Muscle of leg (tissue), 11 donors: ENCODE results near the gene USP30. TPM values are rescaled to one million over a fixed set of nuclear protein-coding genes. Genes with fewer than 3 reads are reported as not detected.
"Not testable (repeated sequence)": the region's sequence is repeated elsewhere in the genome, so short reads cannot be mapped to it uniquely, and the experiment has no call there.

Experiments
- DNase-seq: peaks from one replicate; pipeline ENCODE4 v3.0.0; 2013
- H3K27ac ChIP-seq: one replicate; pipeline ENCODE4 v1.5.1; 2013; ENCODE audit warnings: mild to moderate bottlenecking, low read length, control low read depth
- H3K27me3 ChIP-seq: one replicate; pipeline ENCODE4 v1.6.1; 2013; ENCODE audit warnings: low read length; ENCODE audit not compliant: control insufficient read depth, insufficient read depth
- H3K36me3 ChIP-seq: one replicate; pipeline ENCODE4 v1.6.1; 2013; ENCODE audit warnings: low read length; ENCODE audit not compliant: control insufficient read depth, insufficient read depth
- H3K4me1 ChIP-seq: one replicate; pipeline ENCODE4 v1.6.1; 2013; ENCODE audit warnings: low read length; ENCODE audit not compliant: control insufficient read depth, insufficient read depth
- H3K4me3 ChIP-seq: one replicate; pipeline ENCODE4 v1.5.1; 2013; ENCODE audit warnings: low read length, control low read depth
- H3K9me3 ChIP-seq: replicated peaks from 2 replicates; pipeline ENCODE4 v1.6.1; 2013; ENCODE audit warnings: low read depth, low read length; ENCODE audit not compliant: control insufficient read depth
- WGBS: methylation state at CpG from one replicate; pipeline ENCODE4 v1.1.5; 2013; ENCODE audit warnings: missing lambda C conversion rate; ENCODE audit not compliant: insufficient coverage; 5-methylcytosine and 5-hydroxymethylcytosine counted together
- polyA plus RNA-seq, 8 donors: library from polyadenylated mRNA; unstranded; fragments of 120-200 nt; gene quantifications; one replicate each; pipeline versions ENCODE4 v1.2.1 to v1.2.3, GENCODE V29; 2013; ENCODE audit warnings: inconsistent platforms in 1 of 8, low replicate concordance in 1 of 8; ENCODE audit not compliant: insufficient read length in 8 of 8, insufficient read depth in 1 of 8
- total RNA-seq: library from RNA; stranded (reverse); fragments of 120-200 nt; gene quantifications from one replicate; pipeline ENCODE4 v1.2.4, GENCODE V29; 2013

USP30 gene
- total and polyA plus RNA-seq, 9 donors = 10.1 to 14.8 (median 12.5) TPM

DNA sequence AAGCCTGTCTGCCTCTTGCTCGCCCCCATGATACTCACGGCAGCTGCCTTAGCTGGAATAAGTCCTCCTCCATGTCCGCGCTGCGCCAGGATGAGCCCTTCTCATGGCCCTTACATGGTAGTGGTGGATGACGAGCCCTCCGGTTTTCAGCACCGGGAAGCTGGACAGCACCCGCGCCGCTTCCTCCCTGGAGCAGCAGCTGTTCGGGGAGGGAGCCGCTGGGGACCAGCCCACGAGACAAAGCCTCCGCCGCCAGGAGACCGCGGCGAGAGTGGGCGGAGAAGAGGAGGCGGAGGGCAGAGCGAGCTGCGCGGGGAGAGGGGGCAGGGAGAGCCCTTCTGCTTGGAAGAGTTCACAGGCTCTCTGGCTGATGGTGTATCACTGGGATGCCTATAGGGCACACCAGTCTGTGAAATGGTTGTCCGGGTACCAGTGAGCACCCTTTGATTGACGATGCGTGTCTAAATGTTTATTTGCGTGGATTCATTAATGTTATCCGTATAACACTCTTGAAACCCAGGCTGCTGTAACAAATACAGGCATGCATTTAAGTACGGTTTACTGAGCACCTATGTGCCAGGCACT lies 31.5 kb upstream of the USP30 start, which contains the start of gene SVOP:
TSS of gene SVOP (minus strand) at position 273 of the 585 bp plus-strand sequence. CDS start at position 73, 200 bp downstream.
- Histone ChIP-seq H3K9me3 (no peaks in the 10 kb centered on the region), H3K4me1 (peaks cover 2% of the 10 kb centered on the region), H3K27me3 (no peaks in the 10 kb centered on the region), H3K27ac (no peak within 1 kb of the TSS), H3K36me3 (no peaks in the 10 kb centered on the region), H3K4me3 (no peak within 1 kb of the TSS)
- peak; percentile 88 for DNase-seq
- under 1% methylated on average over 22 of the region's 30 CpGs for WGBS

DNA sequence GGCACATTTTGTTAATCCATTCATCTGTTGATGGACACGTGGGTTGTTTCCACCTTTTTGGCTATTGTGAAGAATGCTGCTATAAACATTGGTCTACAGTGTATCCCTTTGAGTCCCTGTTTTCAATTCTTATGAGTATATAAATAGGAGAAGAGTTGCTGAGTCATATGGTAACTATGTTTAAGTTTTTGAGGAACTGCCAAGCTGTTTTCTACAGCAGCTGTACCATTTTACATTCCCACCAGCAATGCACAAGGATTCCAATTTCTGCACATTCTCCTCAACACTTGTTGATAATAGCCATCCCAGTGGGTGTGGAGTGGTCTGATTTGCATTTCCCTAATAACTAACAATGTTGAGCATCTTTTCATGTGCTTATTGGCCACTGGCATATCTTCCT lies 24.6 kb upstream of the USP30 start:
- H3K27me3 ChIP-seq = no peaks in the 10 kb centered on the region
- H3K27ac ChIP-seq = no peak overlapping the region
- DNase-seq = peak; percentile 15
- WGBS = no CpG with 5 or more reads among the region's 1 CpG
- H3K4me3 ChIP-seq = no peak overlapping the region
- no peaks in the 10 kb centered on the region for H3K4me1 ChIP-seq
- H3K36me3 ChIP-seq = no peaks in the 10 kb centered on the region
- no peaks in the 10 kb centered on the region for H3K9me3 ChIP-seq

DNA sequence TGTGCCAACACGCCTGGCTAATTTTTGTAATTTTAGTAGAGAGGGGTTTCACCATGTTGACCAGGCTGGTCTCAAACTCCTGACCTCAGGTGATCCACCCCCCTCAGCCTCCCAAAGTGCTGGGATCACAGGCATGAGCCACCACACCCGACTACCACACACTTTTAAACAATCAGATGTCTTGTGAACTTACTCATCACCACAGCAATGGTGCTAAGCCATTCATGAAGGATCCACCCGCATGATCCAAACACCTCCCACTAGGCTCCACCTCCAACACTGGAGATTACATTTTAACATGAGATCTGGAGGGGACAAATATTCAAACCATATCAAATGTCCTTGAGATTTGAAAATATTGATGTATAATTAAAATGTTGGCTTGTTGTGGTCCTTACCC lies 23.8 kb upstream of the USP30 start:
- not testable (repeated sequence) for H3K4me1 ChIP-seq, H3K4me3 ChIP-seq, H3K27me3 ChIP-seq, DNase-seq, H3K27ac ChIP-seq, H3K36me3 ChIP-seq, H3K9me3 ChIP-seq
- 57% methylated on average over 1 of the region's 3 CpGs for WGBS

DNA sequence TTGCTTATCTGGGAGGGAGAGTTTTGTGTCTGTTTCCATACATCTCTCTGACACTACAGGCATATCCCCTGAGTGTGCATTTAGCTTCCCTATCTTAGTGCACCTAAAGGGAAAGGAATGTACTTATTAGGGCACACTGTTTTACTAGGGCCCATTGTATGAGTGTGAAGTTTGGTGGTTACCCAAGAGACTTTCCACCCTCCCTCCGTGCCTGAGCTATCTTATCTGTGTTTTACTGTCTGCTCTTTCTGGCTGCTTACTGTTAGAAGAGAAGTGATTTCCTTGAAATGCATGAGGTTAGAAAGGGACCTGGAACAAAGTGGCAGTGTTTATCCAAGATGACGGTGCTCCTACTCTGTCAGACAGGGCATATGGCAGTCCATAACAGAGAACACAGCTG lies 23.0 kb upstream of the USP30 start:
- Histone ChIP-seq H3K4me1 (no peaks in the 10 kb centered on the region), H3K9me3 (no peaks in the 10 kb centered on the region), H3K4me3 (no peak overlapping the region), H3K27ac (no peak overlapping the region), H3K27me3 (no peaks in the 10 kb centered on the region), H3K36me3 (no peaks in the 10 kb centered on the region)
- DNase-seq = no peak
- 80% methylated on average over 1 of the region's 2 CpGs for WGBS

DNA sequence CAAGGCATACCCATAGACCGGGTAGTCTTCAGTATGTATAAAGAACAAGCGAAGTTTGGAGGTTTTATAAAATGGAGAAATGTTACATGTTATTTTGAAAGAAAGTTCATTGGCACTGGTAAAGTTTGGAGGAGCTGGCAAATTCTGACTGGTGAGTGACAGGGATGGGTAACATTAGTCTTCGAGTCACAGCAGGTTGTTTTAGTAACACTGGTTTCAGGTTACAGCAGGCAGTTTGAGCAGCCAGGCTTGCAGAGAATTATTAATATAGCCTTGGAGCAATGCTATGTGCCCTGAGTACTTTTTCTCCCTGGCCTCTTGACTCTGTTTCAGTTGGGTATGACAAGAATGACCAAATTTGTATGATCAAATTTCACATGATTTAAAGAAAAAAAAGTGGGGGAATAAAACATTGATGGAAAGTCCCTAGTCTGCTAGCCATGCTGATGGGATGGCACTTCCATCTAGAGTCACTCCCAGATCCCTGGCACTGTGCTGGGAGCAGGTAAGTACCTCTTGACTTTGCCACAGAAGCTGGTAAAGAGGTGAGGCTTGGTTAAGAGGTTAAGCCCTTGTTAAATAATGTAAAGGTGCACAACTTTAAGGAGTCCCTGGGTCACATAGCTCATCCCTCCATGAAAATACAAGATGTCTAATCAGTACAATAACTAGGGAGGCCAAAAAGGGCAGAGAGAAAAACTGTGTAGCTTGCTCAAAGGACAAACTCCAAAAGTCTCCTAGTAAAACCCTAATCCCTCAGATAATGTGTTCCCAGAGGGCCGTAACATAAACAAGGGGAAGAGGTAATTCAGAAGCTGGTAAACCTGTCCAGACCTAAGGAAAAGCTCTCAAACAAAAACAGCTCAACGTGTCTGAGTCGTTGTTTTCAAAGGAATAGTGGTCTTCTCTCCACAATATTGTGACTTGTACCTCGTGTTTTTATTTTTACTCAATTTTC lies 18.9 kb upstream of the USP30 start:
- 39% methylated on average over 2 of the region's 7 CpGs for WGBS
- no peaks in the 10 kb centered on the region for H3K9me3 ChIP-seq
- H3K4me3 ChIP-seq = no peak overlapping the region
- peak; percentile 16 for DNase-seq
- no peak overlapping the region for H3K27ac ChIP-seq
- no peaks in the 10 kb centered on the region for H3K36me3 ChIP-seq
- H3K27me3 ChIP-seq = no peaks in the 10 kb centered on the region
- H3K4me1 ChIP-seq = no peaks in the 10 kb centered on the region

DNA sequence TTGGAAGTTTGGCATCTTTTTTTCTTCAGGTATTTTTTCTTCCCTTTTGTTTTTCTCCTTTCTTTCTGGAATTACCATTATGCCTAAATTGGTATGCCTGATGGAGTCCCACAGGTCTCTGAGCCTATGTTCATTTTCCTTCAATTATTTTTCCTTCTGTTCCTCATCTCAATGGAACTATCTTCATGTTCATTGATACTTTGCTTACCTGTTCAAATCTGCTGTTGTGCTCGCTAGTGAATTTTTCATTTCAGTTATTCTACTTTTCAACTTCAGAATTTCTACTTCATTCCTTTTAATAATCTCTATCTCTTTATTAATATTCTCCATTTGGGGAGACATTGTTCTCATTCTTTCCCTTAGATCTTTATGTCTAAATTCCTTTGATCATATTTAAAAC lies 15.4 kb upstream of the USP30 start:
- no peak for DNase-seq
- Histone ChIP-seq H3K4me3 (no peak overlapping the region), H3K27me3 (no peaks in the 10 kb centered on the region), H3K9me3 (peaks cover 5% of the 10 kb centered on the region), H3K27ac (no peak overlapping the region), H3K4me1 (no peaks in the 10 kb centered on the region), H3K36me3 (no peaks in the 10 kb centered on the region)
- no CpG with 5 or more reads among the region's 1 CpG for WGBS

DNA sequence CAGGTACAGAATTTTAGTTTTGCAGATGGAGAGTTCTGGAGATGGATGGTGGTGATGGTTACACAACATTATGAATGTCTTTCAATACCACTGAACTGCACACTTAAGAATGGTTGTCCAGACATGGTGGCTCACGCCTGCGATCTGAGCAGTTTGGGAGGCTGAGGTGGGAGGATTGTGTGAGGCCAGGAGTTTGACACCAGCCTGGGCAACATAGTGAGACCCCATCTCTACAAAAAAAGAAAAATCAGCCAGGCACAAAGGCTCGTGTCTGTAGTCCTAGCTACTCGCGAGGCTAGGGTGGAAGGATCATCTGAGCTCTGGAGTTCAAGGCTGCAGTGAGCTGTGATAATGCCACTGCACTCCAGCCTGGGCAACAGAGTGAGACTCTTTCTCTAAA lies 8.1 kb upstream of the USP30 start:
- H3K4me1 ChIP-seq = no peaks in the 10 kb centered on the region
- WGBS = no CpG with 5 or more reads among the region's 5 CpGs
- no peaks in the 10 kb centered on the region for H3K27me3 ChIP-seq
- no peak for DNase-seq
- peaks cover 5% of the 10 kb centered on the region for H3K9me3 ChIP-seq
- H3K36me3 ChIP-seq = no peaks in the 10 kb centered on the region
- H3K27ac ChIP-seq = no peak overlapping the region
- no peak overlapping the region for H3K4me3 ChIP-seq

DNA sequence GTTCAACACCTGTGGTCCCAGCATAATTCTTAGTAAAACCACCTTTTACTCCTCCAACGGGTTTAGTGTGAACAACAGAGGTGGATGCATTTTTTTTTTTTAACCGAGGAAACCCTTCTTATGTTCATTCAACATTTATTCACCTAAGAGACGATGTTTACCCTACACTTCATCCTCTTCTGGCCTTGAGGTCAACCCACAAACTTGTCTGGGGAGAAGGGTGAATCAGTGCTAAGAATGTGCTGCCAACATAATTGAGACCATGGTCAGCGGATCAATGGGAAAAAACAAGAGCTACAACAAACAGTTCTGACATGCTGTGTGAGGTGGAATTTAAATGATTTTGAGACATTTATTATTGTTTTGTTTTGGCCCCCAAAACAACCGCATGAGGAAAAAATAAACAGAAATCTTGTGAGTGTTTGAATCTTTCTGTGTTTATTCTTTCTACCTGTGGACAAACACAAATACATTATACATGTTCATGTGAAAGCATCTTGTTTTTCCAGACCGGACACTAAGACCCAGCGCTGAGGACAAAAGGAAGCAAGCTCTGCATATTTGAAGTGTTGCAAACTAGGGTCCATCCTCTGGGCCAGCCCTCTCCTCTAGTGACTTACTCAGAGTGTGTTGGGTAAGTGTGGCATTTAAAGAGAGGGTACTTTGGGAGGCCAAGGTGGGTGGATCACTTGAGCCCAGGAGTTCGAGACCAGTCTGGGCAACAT lies 5.1 kb upstream of the USP30 start:
- no peak for DNase-seq
- WGBS = 86% methylated on average over 2 of the region's 8 CpGs

DNA sequence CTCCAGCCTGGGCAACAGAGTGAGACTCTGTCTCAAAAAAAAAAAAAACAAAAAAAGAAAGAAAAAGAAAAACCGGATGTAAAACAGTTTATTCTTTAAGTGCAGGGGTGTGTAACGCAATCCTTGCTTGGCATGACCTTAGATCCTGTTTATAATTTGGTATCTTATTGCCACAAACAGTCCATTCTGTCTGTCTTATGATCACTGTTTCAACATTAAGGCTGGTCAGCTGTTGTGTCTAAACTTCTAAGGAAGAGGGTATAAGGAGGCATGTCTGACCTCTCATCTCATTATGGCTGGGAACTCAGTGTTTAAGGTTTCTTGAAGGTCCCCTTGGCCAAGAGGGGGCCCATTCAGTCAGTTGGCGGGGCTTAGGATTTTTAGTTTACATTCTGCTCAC lies 3.7 kb upstream of the USP30 start:
- H3K36me3 ChIP-seq, H3K27ac ChIP-seq, H3K27me3 ChIP-seq, H3K9me3 ChIP-seq, H3K4me3 ChIP-seq, H3K4me1 ChIP-seq, DNase-seq: not testable (repeated sequence)
- WGBS = no CpG with 5 or more reads among the region's 3 CpGs

More for the DNA sequence above, 5.1 kb upstream of the USP30 start:
- H3K36me3 ChIP-seq = no peaks in the 10 kb centered on the region
- no peak overlapping the region for H3K27ac ChIP-seq
- H3K4me3 ChIP-seq = no peak overlapping the region
- no peaks in the 10 kb centered on the region for H3K27me3 ChIP-seq
- no peaks in the 10 kb centered on the region for H3K9me3 ChIP-seq
- peaks cover 3% of the 10 kb centered on the region for H3K4me1 ChIP-seq

DNA sequence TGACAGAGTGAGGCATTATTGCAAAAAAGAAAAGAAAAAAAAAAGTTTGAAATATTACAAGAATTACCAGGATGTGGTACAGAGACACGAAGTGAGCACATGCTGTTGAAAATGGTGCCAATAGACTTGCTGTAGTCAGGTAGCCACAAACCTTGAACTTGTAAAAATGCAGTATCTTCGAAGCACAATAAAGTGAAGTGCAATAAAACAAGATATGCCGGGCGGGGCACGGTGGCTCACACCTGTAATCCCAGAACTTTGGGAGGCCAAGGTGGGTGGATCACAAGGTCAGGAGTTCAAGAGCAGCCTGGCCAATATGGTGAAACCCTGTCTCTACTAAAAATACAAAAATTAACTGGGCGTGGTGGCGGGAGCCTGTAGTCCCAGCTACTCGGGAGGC lies 2.6 kb upstream of the USP30 start:
- not testable (repeated sequence) for H3K4me3 ChIP-seq, H3K9me3 ChIP-seq, H3K27ac ChIP-seq, H3K27me3 ChIP-seq, H3K36me3 ChIP-seq, DNase-seq
- 82% methylated on average over 8 of the region's 8 CpGs for WGBS
- peaks cover 10% of the 10 kb centered on the region for H3K4me1 ChIP-seq
